HG02870 (cell line): ENCODE data around the gene CYTH3.
"Not testable (repeated sequence)": the region's sequence is repeated elsewhere in the genome, so short reads cannot be mapped to it uniquely, and the experiment has no call there.

Experiments used
- ATAC-seq: cut with Tn5 transposase; IDR thresholded peaks from one replicate; pipeline ENCODE4 v1.9.1; 2021; ENCODE audit warnings: mild to moderate bottlenecking, moderate library complexity; ENCODE audit not compliant: unreplicated experiment

CYTH3 gene

GRCh38 chr7:6198689-6199595, 73.5 kb downstream of the CYTH3 start:
- no peak for ATAC-seq

GRCh38 chr7:6197801-6198551, 74.4 kb downstream of the CYTH3 start:
- ATAC-seq: no peak

- no peak for ATAC-seq
Measured at GRCh38 chr7:6193709-6194108, 78.7 kb downstream of the CYTH3 start.

GRCh38 chr7:6190563-6190962, 81.9 kb downstream of the CYTH3 start:
- ATAC-seq: not testable (repeated sequence)

GRCh38 chr7:6188389-6188788, 84.0 kb downstream of the CYTH3 start:
- no peak for ATAC-seq

GRCh38 chr7:6186577-6186976, 85.8 kb downstream of the CYTH3 start:
- no peak for ATAC-seq

- ATAC-seq: no peak
Measured at GRCh38 chr7:6182993-6183392, 89.4 kb downstream of the CYTH3 start.

GRCh38 chr7:6181136-6181535, 91.3 kb downstream of the CYTH3 start:
- no peak for ATAC-seq

- no peak for ATAC-seq
Measured at GRCh38 chr7:6180344-6180725, 92.1 kb downstream of the CYTH3 start.

- no peak for ATAC-seq
Measured at GRCh38 chr7:6179620-6180343, 92.6 kb downstream of the CYTH3 start.

- no peak for ATAC-seq
Measured at GRCh38 chr7:6178298-6179029, 94.0 kb downstream of the CYTH3 start.

- no peak for ATAC-seq
Measured at GRCh38 chr7:6175645-6176044, 96.8 kb downstream of the CYTH3 start.

GRCh38 chr7:6172910-6173295, 99.5 kb downstream of the CYTH3 start:
- ATAC-seq: no peak

- ATAC-seq: no peak
Measured at GRCh38 chr7:6172224-6172909, 100.1 kb downstream of the CYTH3 start.

GRCh38 chr7:6171532-6172223, 100.7 kb downstream of the CYTH3 start:
- ATAC-seq: no peak

GRCh38 chr7:6170571-6171531, 101.6 kb downstream of the CYTH3 start:
- no peak for ATAC-seq

GRCh38 chr7:6169805-6170520, 102.5 kb downstream of the CYTH3 start:
- no peak for ATAC-seq

GRCh38 chr7:6168477-6168868, 104.0 kb downstream of the CYTH3 start:
- ATAC-seq: no peak
